HG03139 (cell line): ENCODE data around the gene ELOVL5.
"Not testable (repeated sequence)": the region's sequence is repeated elsewhere in the genome, so short reads cannot be mapped to it uniquely, and the experiment has no call there.

Experiments
- ATAC-seq: cut with Tn5 transposase; IDR thresholded peaks from one replicate; pipeline ENCODE4 v1.9.1; 2021; ENCODE audit not compliant: unreplicated experiment

ELOVL5 gene

DNA sequence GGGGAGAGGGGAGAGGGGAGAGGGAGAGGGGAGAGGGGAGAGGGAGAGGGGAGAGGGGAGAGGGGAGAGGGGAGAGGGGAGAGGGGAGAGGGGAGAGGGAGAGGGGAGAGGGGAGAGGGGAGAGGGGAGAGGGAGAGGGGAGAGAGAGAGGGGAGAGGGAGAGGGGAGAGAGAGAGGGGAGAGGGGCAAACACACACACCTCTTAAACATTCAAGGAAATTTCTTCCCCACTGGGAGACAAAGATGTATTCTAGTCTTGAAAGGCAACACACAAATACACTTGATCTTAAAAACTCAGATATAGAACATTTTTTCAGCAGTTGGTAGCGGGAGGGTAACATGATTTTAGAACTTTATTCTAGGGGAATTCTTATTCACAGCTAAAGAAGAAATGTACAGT lies 42.5 kb downstream of the ELOVL5 start:
- ATAC-seq, result not testable (repeated sequence)

DNA sequence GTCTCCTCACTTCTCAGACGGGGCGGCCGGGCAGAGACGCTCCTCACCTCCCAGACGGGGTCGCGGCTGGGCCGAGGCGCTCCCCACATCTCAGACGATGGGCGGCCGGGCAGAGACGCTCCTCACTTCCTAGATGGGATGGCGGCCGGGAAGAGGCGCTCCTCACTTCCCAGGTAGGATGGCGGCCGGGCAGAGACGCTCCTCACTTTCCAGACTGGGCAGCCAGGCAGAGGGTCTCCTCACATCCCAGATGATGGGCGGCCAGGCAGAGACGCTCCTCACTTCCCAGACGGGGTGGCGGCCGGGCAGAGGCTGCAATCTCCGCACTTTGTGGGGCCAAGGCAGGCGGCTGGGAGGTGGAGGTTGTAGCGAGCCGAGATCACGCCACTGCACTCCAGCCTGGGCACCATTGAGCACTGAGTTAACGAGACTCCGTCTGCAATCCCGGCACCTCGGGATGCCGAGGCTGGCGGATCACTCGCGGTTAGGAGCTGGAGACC lies 43.2 kb downstream of the ELOVL5 start:
- not testable (repeated sequence) for ATAC-seq

DNA sequence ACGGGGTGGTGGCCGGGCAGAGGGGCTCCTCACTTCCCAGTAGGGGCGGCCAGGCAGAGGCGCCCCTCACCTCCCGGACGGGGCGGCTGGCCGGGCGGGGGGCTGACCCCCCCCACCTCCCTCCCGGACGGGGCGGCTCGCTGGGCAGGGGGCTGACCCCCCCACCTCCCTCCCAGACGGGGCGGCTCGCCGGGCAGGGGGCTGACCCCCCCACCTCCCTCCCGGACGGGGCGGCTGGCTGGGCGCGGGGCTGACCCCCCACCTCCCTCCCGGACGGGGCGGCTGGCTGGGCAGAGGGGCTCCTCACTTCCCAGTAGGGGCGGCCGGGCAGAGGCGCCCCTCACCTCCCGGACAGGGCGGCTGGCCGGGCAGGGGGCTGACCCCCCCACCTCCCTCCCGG lies 43.8 kb downstream of the ELOVL5 start:
- ATAC-seq, result not testable (repeated sequence)

DNA sequence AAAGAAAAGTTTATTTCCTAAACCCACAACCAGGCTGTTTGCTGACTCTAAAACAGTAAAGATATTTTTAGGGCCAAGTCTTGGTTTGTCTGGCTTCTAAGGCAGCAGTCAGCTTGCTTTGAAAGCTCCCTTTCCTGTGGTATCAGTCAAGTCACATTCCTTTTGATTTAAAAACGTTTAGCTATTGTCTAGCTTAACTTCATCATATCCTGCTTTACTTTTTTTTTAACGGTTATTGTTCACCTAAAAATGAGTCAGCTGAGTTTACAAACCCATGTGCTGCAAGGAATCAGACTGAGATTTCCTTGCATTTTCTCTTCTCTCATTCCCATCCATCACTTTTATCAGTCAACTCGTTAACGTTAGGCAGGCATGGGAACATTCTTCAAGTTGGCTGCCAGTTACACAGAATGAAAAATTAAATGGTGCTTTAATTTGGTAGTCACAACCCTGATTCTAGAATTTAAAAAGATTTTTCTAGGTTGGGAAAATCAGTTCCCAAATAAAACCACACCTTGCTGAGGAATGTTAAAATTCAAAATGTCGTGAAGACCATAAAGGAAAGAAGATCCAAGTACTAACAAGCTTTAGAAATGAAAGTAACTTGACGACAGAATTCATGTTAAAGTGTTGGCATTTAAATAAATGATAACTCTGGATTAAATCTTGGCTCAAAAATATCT lies 45.9 kb downstream of the ELOVL5 start:
- ATAC-seq, result no peak

DNA sequence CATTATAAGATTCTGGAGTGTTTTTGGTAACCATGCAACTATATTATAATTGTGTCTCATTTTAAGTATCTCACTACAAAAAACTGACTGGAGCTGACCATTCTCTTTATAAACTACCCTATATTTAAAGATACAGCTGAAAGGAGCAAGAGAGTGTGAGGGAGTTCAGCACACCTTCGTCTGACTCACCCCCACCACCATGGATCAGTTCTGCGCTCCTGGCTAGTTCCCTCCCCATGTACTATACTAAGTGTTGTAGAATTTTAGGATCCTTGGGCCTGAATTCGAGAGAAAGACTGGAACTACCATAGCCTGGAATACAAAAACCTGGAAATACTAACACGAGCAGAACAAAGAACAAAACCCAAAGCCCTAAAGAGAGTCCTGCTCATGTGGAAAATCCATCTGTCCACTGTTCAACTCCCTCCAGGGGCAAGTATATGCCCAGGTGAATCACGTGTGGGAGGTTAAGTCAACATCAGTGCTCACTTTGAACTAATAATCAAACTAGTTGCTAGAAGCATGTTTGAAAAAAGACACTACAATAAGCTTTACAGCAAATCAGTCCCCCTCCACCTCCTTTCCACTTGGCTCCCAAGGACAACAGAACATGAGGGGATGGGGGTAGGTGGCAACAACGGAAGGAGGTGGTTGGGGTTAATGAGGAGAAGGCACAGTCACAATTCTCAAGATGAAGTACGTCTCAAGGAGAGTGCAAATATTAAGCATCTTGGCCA lies 46.8 kb downstream of the ELOVL5 start:
- no peak for ATAC-seq

DNA sequence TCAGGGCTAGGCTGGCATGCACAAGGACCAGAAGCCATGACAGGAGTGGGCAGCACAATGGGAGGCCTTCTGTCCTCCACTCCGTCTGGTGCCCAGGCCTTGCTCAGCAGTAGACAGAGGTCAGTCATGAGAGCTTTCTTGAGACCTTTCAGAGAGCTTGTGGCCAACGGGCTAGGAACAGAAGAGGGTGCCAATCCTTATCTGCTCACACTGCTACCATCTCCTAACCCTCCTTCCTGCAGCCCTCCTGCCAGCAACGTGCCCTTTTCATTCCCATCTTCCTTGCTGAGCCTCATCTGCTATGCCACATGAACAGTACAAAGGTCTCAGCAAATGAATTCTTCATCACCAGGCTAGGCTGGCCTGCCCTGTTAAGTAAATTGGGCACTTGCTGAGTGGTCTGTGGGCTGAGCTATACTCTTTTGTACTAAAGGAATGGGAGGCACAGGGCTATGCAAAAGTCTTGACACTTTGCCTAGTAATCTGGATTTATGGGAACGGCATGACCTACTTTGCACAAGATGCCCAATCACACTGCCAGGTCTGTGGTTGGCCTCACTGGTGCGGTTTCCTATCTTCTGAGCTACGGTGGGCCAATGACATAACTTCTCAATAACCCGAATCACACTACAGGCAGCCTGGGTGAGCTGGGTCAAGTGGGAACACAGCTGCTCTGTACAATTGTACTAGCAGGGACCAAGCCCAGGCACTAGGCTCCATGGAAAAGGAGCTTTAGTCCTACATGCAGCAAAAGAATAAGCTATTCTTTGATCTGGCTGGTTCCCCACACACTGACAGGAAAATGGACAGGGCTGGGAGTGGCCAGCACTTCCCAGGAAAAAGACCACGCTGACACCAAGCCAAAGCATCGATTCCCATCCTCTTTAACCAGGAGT lies 47.8 kb downstream of the ELOVL5 start:
- no peak for ATAC-seq

DNA sequence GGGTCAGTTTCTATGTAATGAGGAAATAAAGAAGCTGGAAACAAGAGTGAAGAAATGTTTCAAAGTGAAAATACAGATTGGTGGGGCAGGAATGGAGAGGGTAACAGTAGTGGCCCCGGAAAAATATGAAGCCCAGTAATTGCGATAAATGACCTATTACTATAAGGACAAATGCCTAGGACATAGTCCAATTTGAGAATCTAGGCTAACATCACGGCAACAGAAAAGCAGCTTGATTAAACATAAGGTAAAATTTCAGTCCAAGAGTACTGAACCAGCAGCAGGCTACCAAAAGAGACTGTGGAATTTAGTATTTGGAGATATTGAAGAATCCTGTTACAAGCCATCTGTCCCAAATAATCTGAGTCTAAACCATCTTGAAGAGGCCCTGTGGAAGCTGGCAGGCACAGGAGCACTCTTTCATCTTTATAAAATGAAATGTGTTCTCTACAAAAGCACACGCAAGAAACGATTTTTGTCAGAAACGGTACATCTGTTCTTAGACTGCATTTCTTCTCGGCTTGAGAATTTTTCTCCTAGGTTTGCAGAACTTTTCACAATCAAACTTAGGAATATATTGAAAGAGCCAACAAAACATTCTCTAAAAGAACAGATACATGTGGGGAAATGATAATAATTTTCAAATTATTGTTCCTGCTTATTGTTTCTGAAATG lies 49.3 kb downstream of the ELOVL5 start:
- ATAC-seq, result no peak

DNA sequence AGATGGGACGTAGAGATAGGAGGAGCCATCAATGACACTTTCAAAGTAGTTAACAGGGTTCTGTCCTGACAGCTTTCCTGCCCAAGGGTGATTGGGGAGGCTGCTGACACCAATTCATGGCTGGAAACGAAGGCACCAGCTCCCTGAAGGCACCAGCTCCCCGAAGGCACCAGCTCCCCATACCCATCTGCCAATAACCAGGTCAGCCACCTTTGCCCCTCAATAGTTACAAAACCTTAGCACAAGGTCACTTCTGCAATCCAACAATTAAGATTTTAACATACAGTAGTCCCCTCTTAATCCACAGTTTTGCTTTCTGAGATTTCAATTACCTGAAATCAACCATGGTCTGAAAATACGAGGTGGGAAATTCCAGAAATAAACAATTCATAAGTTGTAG lies 51.7 kb downstream of the ELOVL5 start:
- no peak for ATAC-seq

DNA sequence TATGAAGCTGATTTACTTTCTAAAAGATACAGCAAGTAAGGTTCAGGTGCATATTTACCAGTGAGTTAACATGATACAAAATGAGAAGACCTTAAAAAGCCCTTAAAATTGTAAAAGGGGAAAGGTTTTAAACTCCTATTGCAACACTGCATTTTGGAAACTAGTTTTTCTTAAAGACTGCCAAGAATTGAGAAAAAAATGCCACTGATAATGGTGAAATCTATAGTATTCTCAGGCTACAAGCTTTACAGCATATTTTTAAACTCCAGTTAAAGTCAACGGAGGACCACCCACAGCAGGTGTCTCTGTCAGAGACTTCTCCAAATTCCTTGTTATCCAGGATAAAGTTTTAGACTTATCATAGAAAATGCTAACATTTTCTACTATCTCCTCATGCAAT lies 53.6 kb downstream of the ELOVL5 start:
- no peak for ATAC-seq

DNA sequence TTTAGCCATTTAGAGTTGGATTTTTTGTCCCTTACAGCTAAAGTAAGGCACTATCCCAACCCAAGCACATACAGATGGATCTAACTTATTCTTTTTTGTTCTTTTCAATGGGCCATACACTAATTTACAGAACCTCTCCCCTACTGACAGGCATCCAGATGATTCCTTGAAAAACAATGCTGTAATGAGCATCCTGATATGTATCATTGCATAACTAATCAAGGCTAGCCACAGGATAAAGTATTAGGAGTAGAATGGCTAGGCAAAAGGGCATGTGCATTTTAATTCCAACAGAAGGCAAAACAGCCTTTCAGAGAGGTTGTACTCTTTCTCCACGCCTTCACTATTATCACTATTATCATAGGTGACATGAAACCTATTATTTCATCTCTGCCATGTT lies 54.1 kb downstream of the ELOVL5 start:
- no peak for ATAC-seq

DNA sequence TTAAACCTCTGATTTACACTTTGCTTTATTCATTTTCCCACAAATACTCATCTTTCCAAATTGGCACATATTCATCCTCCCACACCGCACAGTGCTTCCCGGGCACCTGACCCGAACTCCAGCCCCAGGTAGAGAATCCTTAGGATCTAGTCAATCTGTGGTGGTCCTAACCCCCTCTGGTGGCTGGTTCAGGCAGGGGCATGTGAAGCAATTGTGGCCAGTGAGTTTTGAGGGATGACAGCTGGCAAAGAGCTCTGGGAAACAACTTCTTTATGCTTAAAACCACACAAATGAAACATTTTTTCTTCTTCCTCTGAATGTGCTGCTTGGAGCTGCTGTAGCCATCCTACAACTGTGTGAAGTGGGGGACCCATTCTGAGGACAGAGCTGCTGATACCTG lies 54.7 kb downstream of the ELOVL5 start:
- ATAC-seq, result no peak

DNA sequence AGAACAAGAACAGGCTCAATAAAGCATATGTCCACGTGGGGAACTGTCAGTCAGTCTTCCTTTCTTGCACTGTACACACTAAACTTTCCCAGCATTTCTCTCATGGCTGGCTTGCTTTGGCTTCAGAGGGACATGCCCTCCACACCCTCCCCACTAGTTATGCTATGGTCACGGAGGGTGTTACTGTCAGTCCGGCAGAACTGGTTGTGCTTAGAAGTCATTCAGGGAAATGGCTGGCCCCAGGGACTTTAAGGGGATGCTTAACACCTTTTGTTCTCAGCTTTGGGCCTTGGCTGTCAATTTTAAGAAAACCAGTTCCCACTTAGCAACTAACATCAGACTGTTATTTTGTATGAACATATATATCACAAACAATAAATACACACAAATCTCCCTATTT lies 55.1 kb downstream of the ELOVL5 start:
- no peak for ATAC-seq

DNA sequence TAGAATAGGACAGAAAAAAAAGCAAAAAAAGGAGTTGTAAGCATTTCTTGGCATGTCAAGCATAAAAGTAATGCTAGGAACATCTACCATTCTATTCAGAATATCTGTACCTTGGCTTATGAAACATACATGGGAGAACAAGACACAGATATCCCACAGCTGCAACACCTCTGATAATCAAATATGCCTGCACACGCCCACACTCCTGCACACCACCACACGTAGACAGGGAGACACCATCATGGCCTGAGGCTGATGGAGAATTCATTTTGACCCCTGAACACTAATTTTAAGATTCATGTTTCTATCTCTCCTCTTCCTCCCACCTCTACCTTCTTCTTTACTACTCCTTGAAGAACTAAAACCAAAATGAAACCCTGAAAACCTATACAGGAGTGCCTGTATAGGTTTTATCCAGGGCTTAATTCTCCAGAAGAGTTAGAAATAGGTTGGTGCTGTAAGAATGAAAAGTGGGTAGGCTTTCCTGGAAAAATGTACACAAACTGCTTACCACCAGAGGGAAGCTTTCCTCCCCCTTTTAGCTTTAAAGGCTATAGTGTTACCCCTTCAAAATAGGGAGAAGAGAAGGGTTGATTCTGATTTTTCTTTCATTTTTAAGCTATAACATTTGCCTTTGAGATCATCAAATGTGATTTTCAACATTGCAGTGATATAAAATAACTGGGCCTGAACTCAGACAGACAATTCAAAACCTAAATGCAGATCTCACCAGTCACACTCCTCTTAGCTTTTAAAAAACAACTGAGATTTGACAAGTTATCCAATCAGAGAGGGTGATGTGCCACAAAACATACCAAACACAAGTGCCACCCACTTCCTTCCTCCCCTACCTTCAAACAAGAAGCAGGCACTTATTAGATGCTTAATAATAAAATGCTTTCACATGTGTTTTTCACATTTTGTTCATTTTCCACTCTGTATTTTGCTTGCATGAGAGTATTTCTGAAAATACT lies 57.9 kb downstream of the ELOVL5 start:
- no peak for ATAC-seq

DNA sequence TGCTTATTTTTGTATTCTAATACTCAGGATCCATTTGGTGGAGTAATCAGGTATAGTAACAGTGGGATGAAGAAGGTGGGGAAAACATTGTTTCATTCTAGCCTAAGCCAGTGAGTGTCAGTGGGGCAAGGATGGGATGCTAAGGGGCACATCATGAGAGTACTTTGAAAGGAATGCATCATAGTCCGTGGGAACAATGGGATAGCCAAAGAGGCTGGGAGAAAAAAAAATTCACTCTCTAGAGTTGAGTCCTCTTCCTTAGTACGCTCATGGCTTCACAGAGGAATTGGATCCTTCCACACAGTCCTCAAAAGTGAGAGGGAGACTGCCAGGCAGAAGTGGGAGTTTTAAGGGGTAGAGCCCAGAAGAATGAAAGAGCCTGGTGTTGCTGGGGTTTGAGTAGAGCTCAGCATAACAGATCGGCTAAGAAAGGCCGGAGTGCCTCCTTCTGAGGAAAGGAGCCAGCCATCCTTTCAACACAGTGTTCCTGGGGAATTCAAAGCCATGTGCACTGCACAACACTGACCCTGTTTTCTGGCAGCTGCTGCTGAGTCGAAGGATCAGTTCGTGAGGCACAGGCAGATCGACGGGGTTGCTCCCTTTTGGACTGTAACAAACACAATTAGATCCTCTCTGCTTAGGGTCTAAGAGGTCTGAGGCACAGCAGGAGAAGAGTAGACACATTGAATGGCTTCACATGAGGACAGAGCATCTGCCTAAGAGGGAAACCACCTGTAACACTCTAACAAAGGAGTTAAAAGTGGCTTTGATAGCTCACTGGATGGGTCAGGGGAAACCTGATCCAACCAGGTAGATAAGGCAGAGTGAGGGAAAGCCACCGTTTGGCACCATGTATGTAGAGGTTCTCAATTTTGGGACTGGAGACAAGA lies 61.2 kb downstream of the ELOVL5 start:
- no peak for ATAC-seq

DNA sequence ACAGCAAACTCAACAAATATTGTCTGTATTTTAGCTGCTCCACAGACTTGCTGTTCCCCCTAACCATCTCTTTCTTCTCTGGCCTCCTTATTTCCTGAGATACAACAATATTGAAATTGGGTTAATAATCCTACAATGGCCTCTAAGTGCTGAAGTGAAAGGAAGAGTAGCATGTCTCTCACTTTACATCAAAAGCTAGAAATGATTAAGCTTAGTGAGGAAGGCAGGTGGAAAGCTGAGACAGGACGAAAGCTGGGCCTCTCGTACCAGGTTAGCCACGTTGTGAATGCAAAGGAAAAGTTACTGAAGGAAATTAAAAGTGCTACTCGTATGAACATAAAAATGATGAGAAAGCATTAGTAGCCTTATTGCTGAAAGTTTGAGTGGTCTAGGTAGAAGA lies 63.8 kb downstream of the ELOVL5 start:
- ATAC-seq, result peak; percentile 71

DNA sequence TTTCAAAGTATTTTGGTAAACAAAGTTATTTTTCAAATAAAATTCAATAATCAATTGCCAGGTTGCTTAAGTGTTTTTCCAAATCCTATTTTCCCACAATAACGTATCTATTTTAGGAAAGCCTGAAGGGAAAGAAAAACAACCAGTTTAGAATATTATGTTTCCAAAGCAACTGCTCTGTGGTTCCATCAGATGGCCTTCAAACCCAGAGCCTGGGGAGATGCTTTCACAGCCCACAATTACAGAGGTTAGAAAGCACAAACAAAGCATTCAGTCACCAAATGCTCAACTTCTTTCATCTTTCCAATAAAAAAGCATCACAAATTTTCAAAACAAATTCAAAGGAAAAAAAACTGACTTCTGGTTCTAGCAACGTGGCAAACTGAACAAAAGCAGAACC lies 66.0 kb downstream of the ELOVL5 start:
- no peak for ATAC-seq

DNA sequence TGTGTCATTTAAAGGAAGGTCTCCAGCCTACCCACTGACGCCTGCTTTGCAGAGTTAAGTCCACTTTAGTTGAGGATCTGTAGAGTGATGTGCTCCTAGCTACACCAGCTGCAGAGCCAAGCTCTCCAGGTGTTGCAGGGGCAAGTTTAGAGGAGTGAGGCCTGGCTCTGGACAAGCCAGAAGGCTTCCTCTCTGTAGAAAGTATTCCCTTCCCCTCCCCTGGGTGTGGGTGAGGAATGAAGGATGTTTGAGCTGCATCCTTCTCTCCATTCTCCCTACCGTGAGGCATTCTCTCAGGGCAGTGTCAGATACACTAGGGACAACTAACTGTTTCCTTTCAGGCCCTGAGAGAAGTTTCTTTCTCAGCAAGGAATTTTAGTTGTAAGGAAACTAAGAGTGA lies 66.5 kb downstream of the ELOVL5 start:
- ATAC-seq, result no peak

DNA sequence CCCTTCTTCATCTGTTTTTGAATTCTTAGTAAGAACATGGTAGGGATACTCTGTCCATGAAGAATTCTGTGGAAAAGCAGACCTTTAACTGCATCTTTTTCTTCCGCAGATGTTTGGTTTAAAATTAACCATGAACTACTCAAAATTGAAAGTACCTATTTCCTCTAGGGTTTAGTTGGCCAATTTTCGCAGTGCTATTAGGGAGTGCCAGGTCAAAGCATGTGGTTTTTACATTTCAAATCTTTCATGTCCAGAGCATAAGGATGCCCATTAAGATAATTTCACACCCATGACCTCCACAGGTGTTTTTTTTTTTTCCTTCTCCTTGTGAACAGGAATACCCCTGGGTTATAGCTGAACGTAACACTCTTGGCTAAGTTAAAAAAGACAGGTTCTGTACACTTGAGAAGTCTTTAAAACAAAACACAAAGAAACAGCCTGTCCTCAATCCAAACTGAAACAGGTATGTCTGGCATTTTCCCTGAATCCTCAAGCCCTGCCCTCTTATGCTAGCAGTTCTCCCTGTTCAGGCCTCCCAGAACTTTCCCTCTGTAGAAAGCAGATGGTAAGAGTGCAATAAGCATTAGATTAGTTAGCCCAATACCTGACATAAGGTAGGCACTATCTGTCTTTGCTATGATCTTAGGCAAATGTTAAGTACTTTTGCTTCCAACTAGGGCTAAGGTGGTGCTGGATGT lies 67.1 kb downstream of the ELOVL5 start:
- no peak for ATAC-seq
